HepG2 (cell line): Measurements from ENCODE around the gene OAS2. TPM values are rescaled to one million over a fixed set of nuclear protein-coding genes. Genes with fewer than 3 reads are reported as not detected.

ENCODE experiments used
- ATAC-seq: fragments of 200-7000 bp; cut with Tn5 transposase; 3 replicates; pipeline ENCODE4 v1.9.1; 2020; ENCODE audit warnings: mild to moderate bottlenecking, moderate library complexity
- BruUV-seq: library from RNA; stranded (reverse); fragments of 400-500 nt; replicated peaks from 2 replicates; lab custom pipeline; 2021; lab: Mats Ljungman, UMichigan
- CTCF ChIA-PET: fragments of 300-600 bp; formaldehyde crosslinking; extraction: SDS; loops from one replicate; lab custom pipeline; 2021; ENCODE audit warnings: low total read pairs, inconsistent platforms, low intra/inter-chr PET ratio; lab: Yijun Ruan, JAX
- POLR2A ChIA-PET: fragments of 350-600 bp; sonication (Branson Sonifier 250); formaldehyde crosslinking; loops from one replicate; lab custom pipeline; 2020; ENCODE audit warnings: antibody characterized with exemption, inconsistent platforms; lab: Yijun Ruan, JAX
- DNase-seq: peaks from one replicate; pipeline ENCODE4 v3.0.0-alpha.2; 2015; ENCODE audit warnings: low spot score
- FAIRE-seq: peaks from 3 replicates; lab custom pipeline; 2011; peaks lifted over from hg19 to GRCh38; lab: Jason Lieb, UNC
- H2AFZ ChIP-seq: one replicate; pipeline ENCODE4 v1.6.1; 2011; ENCODE audit warnings: low read length, inconsistent platforms
- H3K27ac ChIP-seq: fragments of 300-600 bp; 3 replicates; pipeline ENCODE4 v1.8.0; 2011; ENCODE audit warnings: mixed run types, mild to moderate bottlenecking, mixed read lengths, low read length, inconsistent platforms; ENCODE audit not compliant: insufficient read depth; ENCODE audit errors: extremely low read length
- H3K27me3 ChIP-seq, 2 experiments: fragments of 200-600 bp in 1 of 2; 2 replicates in 1 of 2; 3 replicates in 1 of 2; pipeline versions ENCODE4 v1.6.0 to v1.8.0; 2011; ENCODE audit warnings: low read length in 2 of 2, mild to moderate bottlenecking in 2 of 2, moderate library complexity in 2 of 2, inconsistent platforms in 1 of 2; ENCODE audit not compliant: insufficient read depth in 2 of 2, control insufficient read depth in 1 of 2
- H3K36me3 ChIP-seq, 2 experiments: fragments of 200-600 bp in 1 of 2; replicated peaks in 1 of 2; 2 replicates in 1 of 2; 3 replicates in 1 of 2; pipeline versions ENCODE4 v1.5.1 to v1.8.0; 2011; ENCODE audit warnings: low read length in 2 of 2, inconsistent platforms in 1 of 2; ENCODE audit not compliant: insufficient read depth in 2 of 2, control insufficient read depth in 1 of 2
- H3K4me1 ChIP-seq: 2 replicates; pipeline ENCODE4 v1.5.1; 2012; ENCODE audit warnings: low read length, inconsistent platforms; ENCODE audit not compliant: insufficient read depth
- H3K4me2 ChIP-seq: 2 replicates; pipeline ENCODE4 v1.6.0; 2011; ENCODE audit warnings: low read depth, low read length, inconsistent platforms
- H3K4me3 ChIP-seq, 3 experiments: fragments of 200-600 bp in 1 of 3; sonication (generic), shearing (Covaris generic) in 1 of 3; replicated peaks in 1 of 3; 2 replicates each; pipeline ENCODE4 v1.5.1; 2011 to 2016; ENCODE audit warnings: low read length in 3 of 3, inconsistent platforms in 2 of 3, low read depth in 2 of 3, mild to moderate bottlenecking in 2 of 3, control low read depth in 1 of 3, mixed read lengths in 1 of 3; ENCODE audit not compliant: insufficient read depth in 1 of 3
- H3K79me2 ChIP-seq: one replicate; pipeline ENCODE4 v1.6.1; 2011; ENCODE audit warnings: low read length, inconsistent platforms; ENCODE audit not compliant: insufficient read depth
- H3K9ac ChIP-seq: 2 replicates; pipeline ENCODE4 v1.6.0; 2011; ENCODE audit warnings: mild to moderate bottlenecking, low read depth, low read length, inconsistent platforms; ENCODE audit not compliant: insufficient read depth
- H3K9me3 ChIP-seq: 2 replicates; pipeline ENCODE4 v1.5.1; 2012; ENCODE audit warnings: mild to moderate bottlenecking, low read length
- H4K20me1 ChIP-seq: 2 replicates; pipeline ENCODE4 v1.6.0; 2011; ENCODE audit warnings: inconsistent platforms, mild to moderate bottlenecking, low read length, moderate library complexity; ENCODE audit not compliant: insufficient read depth
- CCAR2 ChIP-seq: fragments of 200-400 bp; formaldehyde crosslinking; optimal IDR thresholded peaks from 2 replicates; pipeline ENCODE3; 2018; ENCODE audit warnings: low read depth, mild to moderate bottlenecking, low read length, moderate library complexity
- CREM ChIP-seq, 2 experiments: sonication (generic) in 1 of 2; formaldehyde crosslinking in 1 of 2; IDR thresholded peaks; 2 replicates each; pipeline versions ENCODE4 v1.4.0 to v1.6.1; 2016 to 2020; ENCODE audit warnings: antibody characterized with exemption in 1 of 2, mild to moderate bottlenecking in 1 of 2, missing genetic modification reagents in 1 of 2
- DNMT1 ChIP-seq: sonication (generic); formaldehyde crosslinking; IDR thresholded peaks from 2 replicates; pipeline ENCODE4 v1.5.1; 2020; ENCODE audit warnings: mild to moderate bottlenecking, missing genetic modification reagents
- ETV6 ChIP-seq: sonication (generic); formaldehyde crosslinking; conservative IDR thresholded peaks from 2 replicates; pipeline ENCODE4 v1.4.0; 2020; ENCODE audit warnings: missing genetic modification reagents
- ZNF136 ChIP-seq: sonication (generic); formaldehyde crosslinking; IDR thresholded peaks from 2 replicates; pipeline ENCODE4 v1.8.1; 2022; ENCODE audit warnings: low read depth, mild to moderate bottlenecking, moderate library complexity, missing genetic modification reagents
- ZNF383 ChIP-seq: sonication (generic); formaldehyde crosslinking; IDR thresholded peaks from 2 replicates; pipeline ENCODE4 v1.4.0; 2020; ENCODE audit warnings: missing genetic modification reagents, mild to moderate bottlenecking, borderline replicate concordance
- ZNF484 ChIP-seq: sonication (generic); formaldehyde crosslinking; IDR thresholded peaks from 2 replicates; pipeline ENCODE4 v1.5.1; 2020; ENCODE audit warnings: mild to moderate bottlenecking, low read depth, missing genetic modification reagents, borderline replicate concordance
- WGBS: methylation state at CpG from one replicate; pipeline ENCODE4 v1.1.6; 2017; ENCODE audit warnings: low lambda C conversion rate; 5-methylcytosine and 5-hydroxymethylcytosine counted together
- in situ Hi-C: cut with HindIII; loops from 2 replicates; pipeline ENCODE4 v1.10.0; 2017; ENCODE audit warnings: low pct_unique_long_range_greater_than_20kb; ENCODE audit not compliant: extremely low pct_ligation_motif_present
- intact Hi-C: fragments of 100-400 bp; cut with micrococcal nuclease; formaldehyde crosslinking; loops from one replicate; pipeline ENCODE4 v1.10.0; 2022; ENCODE audit not compliant: unreplicated experiment
- polyA plus RNA-seq, 8 experiments: library from polyadenylated mRNA; depleted of rRNA in 3 of 8; stranded (reverse) in 7 of 8; unstranded in 1 of 8; fragments of >200 nt; fragmentation: Illumina TruSeq in 4 of 8; extraction: Trizol in 4 of 8; gene quantifications; 2 replicates each; pipeline versions ENCODE4 v1.2.1 to v1.2.3, GENCODE V29; 2011 to 2016; ENCODE audit warnings: low read depth in 4 of 8, missing spikeins in 1 of 8, mixed read lengths in 1 of 8; ENCODE audit not compliant: insufficient read depth in 1 of 8
- total RNA-seq, 5 experiments: library from RNA; depleted of rRNA; stranded (reverse); fragments of >200 nt; fragmentation: Illumina TruSeq; extraction: Trizol; gene quantifications; 2 replicates each; pipeline ENCODE4 v1.2.3, GENCODE V29; 2016; ENCODE audit warnings: low read depth in 1 of 5
- TF ChIP-seq, protein P1 (sequence below): sonication (generic); formaldehyde crosslinking; IDR thresholded peaks from 2 replicates; pipeline ENCODE4 v1.4.0; 2020; ENCODE audit warnings: mild to moderate bottlenecking, missing genetic modification reagents
- TF ChIP-seq, protein P2 (sequence below), 2 experiments: sonication (generic) in 1 of 2; formaldehyde crosslinking in 1 of 2; IDR thresholded peaks; 2 replicates each; pipeline versions ENCODE4 v1.4.0 to v1.6.1; 2016 to 2020; ENCODE audit warnings: borderline replicate concordance in 1 of 2, low read depth in 1 of 2, mild to moderate bottlenecking in 1 of 2, missing genetic modification reagents in 1 of 2
- TF ChIP-seq, protein P3 (sequence below): sonication (generic); formaldehyde crosslinking; IDR thresholded peaks from 2 replicates; pipeline ENCODE4 v1.5.0; 2020; ENCODE audit warnings: mild to moderate bottlenecking, missing genetic modification reagents
- TF ChIP-seq, protein P4 (sequence below): sonication (generic); formaldehyde crosslinking; IDR thresholded peaks from 2 replicates; pipeline ENCODE4 v1.4.0; 2020; ENCODE audit warnings: missing genetic modification reagents, mild to moderate bottlenecking, borderline replicate concordance

Gene OAS2
- total and polyA plus RNA-seq, 2 of the 13 experiments (the other 11 are each of a cell fraction or from before 2014, with no cell fraction given), result 0.05 to 0.24 TPM

DNA sequence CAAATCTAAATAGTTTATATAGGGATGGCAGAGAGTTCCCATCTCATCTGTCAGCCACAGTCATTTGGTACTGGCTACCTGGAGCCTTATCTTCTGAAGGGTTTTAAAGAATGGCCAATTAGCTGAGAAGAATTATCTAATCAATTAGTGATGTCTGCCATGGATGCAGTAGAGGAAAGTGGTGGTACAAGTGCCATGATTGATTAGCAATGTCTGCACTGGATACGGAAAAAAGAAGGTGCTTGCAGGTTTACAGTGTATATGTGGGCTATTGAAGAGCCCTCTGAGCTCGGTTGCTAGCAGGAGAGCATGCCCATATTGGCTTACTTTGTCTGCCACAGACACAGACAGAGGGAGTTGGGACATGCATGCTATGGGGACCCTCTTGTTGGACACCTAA is 7.9 kb upstream of the OAS2 start:
- FAIRE-seq (no peak), DNase-seq (no peak), ATAC-seq (no peak)
- Histone ChIP-seq H2AFZ (no peak overlapping the region), H3K36me3 (peaks cover 0 to 1% of the 10 kb centered on the region in 2 experiments; a peak in 2 of 5 replicates), H3K27me3 (peaks cover 0 to 2% of the 10 kb centered on the region in 2 experiments; a peak in 1 of 5 replicates), H3K79me2 (no peaks in the 10 kb centered on the region), H3K27ac (no peak overlapping the region), H3K9ac (no peak overlapping the region), H3K4me1 (peaks cover 6% of the 10 kb centered on the region; the same call in 1 of the 2 replicates), H4K20me1 (no peaks in the 10 kb centered on the region), H3K9me3 (no peaks in the 10 kb centered on the region), H3K4me2 (no peak overlapping the region), H3K4me3 (no peak overlapping the region)
- no TSS peak for BruUV-seq
- 85% methylated on average over 2 of the region's 2 CpGs for WGBS
- TF ChIP-seq, protein P1, sequence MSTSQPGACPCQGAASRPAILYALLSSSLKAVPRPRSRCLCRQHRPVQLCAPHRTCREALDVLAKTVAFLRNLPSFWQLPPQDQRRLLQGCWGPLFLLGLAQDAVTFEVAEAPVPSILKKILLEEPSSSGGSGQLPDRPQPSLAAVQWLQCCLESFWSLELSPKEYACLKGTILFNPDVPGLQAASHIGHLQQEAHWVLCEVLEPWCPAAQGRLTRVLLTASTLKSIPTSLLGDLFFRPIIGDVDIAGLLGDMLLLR (CRISPR knock-in tag), result no peak
- TF ChIP-seq CREM (IDR thresholded peaks at IDR 0.05) (no peak), CREM (CRISPR knock-in tag; IDR thresholded peaks at IDR 0.05) (no peak), ETV6 (CRISPR knock-in tag) (no peak), ZNF484 (no peak), ZNF136 (CRISPR knock-in tag) (no peak), CCAR2 (no peak), DNMT1 (CRISPR knock-in tag) (no peak), ZNF383 (CRISPR knock-in tag) (no peak)
- TF ChIP-seq, protein P2, sequence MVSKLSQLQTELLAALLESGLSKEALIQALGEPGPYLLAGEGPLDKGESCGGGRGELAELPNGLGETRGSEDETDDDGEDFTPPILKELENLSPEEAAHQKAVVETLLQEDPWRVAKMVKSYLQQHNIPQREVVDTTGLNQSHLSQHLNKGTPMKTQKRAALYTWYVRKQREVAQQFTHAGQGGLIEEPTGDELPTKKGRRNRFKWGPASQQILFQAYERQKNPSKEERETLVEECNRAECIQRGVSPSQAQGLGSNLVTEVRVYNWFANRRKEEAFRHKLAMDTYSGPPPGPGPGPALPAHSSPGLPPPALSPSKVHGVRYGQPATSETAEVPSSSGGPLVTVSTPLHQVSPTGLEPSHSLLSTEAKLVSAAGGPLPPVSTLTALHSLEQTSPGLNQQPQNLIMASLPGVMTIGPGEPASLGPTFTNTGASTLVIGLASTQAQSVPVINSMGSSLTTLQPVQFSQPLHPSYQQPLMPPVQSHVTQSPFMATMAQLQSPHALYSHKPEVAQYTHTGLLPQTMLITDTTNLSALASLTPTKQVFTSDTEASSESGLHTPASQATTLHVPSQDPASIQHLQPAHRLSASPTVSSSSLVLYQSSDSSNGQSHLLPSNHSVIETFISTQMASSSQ (IDR thresholded peaks at IDR 0.05; ENCODE audit: low read depth), result no peak
- TF ChIP-seq, protein P2 (CRISPR knock-in tag; IDR thresholded peaks at IDR 0.05; ENCODE audit: borderline replicate concordance), result no peak
- TF ChIP-seq, protein P3, sequence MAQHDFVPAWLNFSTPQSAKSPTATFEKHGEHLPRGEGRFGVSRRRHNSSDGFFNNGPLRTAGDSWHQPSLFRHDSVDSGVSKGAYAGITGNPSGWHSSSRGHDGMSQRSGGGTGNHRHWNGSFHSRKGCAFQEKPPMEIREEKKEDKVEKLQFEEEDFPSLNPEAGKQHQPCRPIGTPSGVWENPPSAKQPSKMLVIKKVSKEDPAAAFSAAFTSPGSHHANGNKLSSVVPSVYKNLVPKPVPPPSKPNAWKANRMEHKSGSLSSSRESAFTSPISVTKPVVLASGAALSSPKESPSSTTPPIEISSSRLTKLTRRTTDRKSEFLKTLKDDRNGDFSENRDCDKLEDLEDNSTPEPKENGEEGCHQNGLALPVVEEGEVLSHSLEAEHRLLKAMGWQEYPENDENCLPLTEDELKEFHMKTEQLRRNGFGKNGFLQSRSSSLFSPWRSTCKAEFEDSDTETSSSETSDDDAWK (CRISPR knock-in tag), result no peak
- TF ChIP-seq, protein P4, sequence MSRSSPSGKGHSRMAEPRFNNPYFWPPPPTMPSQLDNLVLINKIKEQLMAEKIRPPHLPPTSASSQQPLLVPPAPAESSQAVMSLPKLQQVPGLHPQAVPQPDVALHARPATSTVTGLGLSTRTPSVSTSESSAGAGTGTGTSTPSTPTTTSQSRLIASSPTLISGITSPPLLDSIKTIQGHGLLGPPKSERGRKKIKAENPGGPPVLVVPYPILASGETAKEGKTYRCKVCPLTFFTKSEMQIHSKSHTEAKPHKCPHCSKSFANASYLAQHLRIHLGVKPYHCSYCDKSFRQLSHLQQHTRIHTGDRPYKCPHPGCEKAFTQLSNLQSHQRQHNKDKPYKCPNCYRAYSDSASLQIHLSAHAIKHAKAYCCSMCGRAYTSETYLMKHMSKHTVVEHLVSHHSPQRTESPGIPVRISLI (CRISPR knock-in tag), result no peak
- ChIA-PET CTCF (no interaction called here), POLR2A (no interaction called here)
- intact Hi-C loops, result no loop called here
- in situ Hi-C loops, result no loop called here
